ENCODE results near the gene DCTN2.

DNA sequence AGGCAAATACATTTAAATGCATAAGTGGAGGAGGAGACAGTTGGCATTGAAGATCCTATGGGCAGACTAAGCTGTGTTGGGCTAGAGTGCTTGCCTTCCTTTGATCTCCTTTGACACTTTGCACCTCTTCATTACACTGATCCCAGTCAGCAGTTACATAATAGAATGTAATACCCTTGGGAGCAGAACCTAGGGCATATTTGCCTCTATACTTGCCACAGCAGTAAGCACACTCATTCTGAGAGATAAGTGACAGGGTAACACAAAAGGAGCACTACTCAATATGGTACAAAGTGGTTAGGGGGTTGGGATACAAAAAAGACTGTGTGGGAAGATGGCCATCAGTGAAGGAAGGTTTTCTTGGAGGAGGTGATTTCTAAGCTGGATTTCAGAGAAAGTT is 50.2 kb downstream of the DCTN2 start:
- TF ChIP-seq, protein P1, sequence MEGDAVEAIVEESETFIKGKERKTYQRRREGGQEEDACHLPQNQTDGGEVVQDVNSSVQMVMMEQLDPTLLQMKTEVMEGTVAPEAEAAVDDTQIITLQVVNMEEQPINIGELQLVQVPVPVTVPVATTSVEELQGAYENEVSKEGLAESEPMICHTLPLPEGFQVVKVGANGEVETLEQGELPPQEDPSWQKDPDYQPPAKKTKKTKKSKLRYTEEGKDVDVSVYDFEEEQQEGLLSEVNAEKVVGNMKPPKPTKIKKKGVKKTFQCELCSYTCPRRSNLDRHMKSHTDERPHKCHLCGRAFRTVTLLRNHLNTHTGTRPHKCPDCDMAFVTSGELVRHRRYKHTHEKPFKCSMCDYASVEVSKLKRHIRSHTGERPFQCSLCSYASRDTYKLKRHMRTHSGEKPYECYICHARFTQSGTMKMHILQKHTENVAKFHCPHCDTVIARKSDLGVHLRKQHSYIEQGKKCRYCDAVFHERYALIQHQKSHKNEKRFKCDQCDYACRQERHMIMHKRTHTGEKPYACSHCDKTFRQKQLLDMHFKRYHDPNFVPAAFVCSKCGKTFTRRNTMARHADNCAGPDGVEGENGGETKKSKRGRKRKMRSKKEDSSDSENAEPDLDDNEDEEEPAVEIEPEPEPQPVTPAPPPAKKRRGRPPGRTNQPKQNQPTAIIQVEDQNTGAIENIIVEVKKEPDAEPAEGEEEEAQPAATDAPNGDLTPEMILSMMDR (IDR thresholded peaks at IDR 0.05), result no peak
- TF ChIP-seq POLR2A (IDR thresholded peaks at IDR 0.05), result no peak

All from thyroid gland (tissue), 4 donors.